OCI-LY1 (cell line): ENCODE results near the gene CORO1C.

ENCODE experiments used
- H2AFZ ChIP-seq: fragments of 200-600 bp; sonication (generic), shearing (Covaris generic); 2 replicates; pipeline ENCODE4 v1.6.0; 2014; ENCODE audit warnings: antibody characterized with exemption, mild to moderate bottlenecking, low read length
- H3F3A ChIP-seq: fragments of 200-600 bp; sonication (generic), shearing (Covaris generic); 2 replicates; pipeline ENCODE4 v1.6.0; 2014; ENCODE audit warnings: mild to moderate bottlenecking, antibody characterized with exemption, low read length, moderate library complexity; ENCODE audit not compliant: insufficient read depth
- H3K27ac ChIP-seq: fragments of 200-600 bp; sonication (generic); 2 replicates; pipeline ENCODE4 v1.5.1; 2014; ENCODE audit warnings: low read length, mixed run types, mild to moderate bottlenecking, low read depth; ENCODE audit not compliant: poor library complexity, severe bottlenecking
- H3K27me3 ChIP-seq: fragments of 200-600 bp; sonication (generic); 2 replicates; pipeline ENCODE4 v1.6.0; 2014; ENCODE audit warnings: antibody characterized with exemption, mild to moderate bottlenecking, low read length, moderate library complexity; ENCODE audit not compliant: insufficient read depth
- H3K36me3 ChIP-seq: fragments of 200-600 bp; sonication (generic); 2 replicates; pipeline ENCODE4 v1.6.1; 2014; ENCODE audit warnings: mild to moderate bottlenecking, antibody characterized with exemption, low read length, moderate library complexity, mixed read lengths; ENCODE audit not compliant: insufficient read depth
- H3K4me1 ChIP-seq: fragments of 200-600 bp; sonication (generic); 2 replicates; pipeline ENCODE4 v1.5.1; 2014; ENCODE audit warnings: mild to moderate bottlenecking, low read length, moderate library complexity; ENCODE audit not compliant: insufficient read depth, severe bottlenecking
- H3K4me2 ChIP-seq: fragments of 200-600 bp; sonication (generic), shearing (Covaris generic); 2 replicates; pipeline ENCODE4 v1.6.1; 2014; ENCODE audit warnings: low read length
- H3K4me3 ChIP-seq: fragments of 200-600 bp; sonication (generic); 2 replicates; pipeline ENCODE4 v1.5.1; 2014; ENCODE audit warnings: low read length, low read depth, mild to moderate bottlenecking, mixed read lengths; ENCODE audit not compliant: poor library complexity, severe bottlenecking
- H3K79me2 ChIP-seq: fragments of 200-600 bp; shearing (Covaris generic); 2 replicates; pipeline ENCODE4 v1.6.1; 2016; ENCODE audit warnings: mixed run types, low read length, mixed read lengths; ENCODE audit not compliant: insufficient read depth
- H3K9ac ChIP-seq: fragments of 200-600 bp; sonication (generic), shearing (Covaris generic); 2 replicates; pipeline ENCODE4 v1.6.1; 2014; ENCODE audit warnings: mild to moderate bottlenecking, low read length, mixed read lengths
- H3K9me2 ChIP-seq: fragments of 200-600 bp; sonication (generic), shearing (Covaris generic); 2 replicates; pipeline ENCODE4 v1.6.1; 2014; ENCODE audit warnings: low read depth, mild to moderate bottlenecking, low read length, mixed read lengths
- H3K9me3 ChIP-seq: fragments of 200-600 bp; shearing (Covaris generic); 2 replicates; pipeline ENCODE4 v1.6.1; 2014; ENCODE audit warnings: low read length, mixed read lengths
- H4K20me1 ChIP-seq: fragments of 200-600 bp; sonication (generic), shearing (Covaris generic); 2 replicates; pipeline ENCODE4 v1.6.0; 2016; ENCODE audit warnings: mild to moderate bottlenecking, low read length; ENCODE audit not compliant: insufficient read depth
- CTCF ChIP-seq: fragments of 200-600 bp; sonication (generic), shearing (Covaris generic); IDR thresholded peaks from 2 replicates; pipeline ENCODE4 v1.5.1; 2017; ENCODE audit warnings: mild to moderate bottlenecking, antibody characterized with exemption, low read length, moderate library complexity, mixed read lengths
- EZH2 ChIP-seq: fragments of 200-600 bp; sonication (generic), shearing (Covaris generic); IDR thresholded peaks from 2 replicates; pipeline ENCODE4 v1.8.0; 2017; ENCODE audit warnings: borderline replicate concordance, mixed run types, mild to moderate bottlenecking, antibody characterized with exemption, low read length, moderate library complexity, mixed read lengths

CORO1C gene

DNA sequence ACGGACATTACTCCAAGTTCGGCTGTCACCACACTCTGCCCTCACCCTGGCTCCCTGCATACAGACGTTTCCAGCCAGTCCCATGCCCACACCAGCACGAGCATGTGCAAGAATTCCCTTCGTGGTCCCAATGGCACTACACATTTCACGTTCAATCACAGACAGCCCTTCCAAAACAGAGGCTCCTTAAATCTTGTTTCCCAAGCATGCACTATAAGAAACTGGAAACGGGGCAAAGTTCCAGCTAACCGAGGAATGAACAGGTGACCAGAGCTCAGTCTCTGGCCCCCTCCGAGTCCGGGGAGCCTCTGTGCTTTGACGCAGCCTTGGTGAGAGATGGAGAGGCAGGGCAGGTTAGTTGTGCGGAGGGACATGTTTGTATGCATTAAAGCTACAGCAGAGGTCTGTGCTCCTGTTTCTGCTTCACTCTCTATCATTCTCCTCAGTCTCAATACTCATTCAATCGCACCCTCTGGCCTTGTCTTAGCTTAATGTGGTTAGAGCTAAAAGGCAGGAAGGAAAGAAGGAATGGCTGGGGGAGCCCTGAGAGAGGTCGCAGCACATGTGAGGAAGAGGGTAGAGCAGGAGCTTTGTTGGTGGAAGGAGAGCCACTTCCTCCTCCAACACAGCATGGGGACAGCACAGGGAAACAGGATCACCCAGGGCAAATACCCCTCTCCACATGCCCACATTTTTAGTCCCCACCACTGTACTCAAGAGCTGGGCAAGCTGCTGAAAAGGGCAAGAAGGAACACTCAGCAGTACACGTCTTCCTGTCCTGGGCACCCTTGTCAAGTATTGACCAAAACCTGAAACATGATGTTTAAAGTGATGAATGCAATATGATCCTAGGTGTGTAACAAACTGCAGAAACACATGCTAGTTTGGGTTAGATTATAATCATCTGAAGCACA is 85.4 kb downstream of the CORO1C start:
- Histone ChIP-seq H3K4me2 (no peak overlapping the region), H2AFZ (no peak overlapping the region), H3K9me3 (no peaks in the 10 kb centered on the region), H3K9me2 (no peaks in the 10 kb centered on the region), H3K4me3 (no peak overlapping the region), H3K27ac (no peak overlapping the region), H4K20me1 (no peaks in the 10 kb centered on the region), H3K9ac (no peak overlapping the region), H3K79me2 (no peaks in the 10 kb centered on the region), H3K27me3 (no peaks in the 10 kb centered on the region), H3F3A (no peaks in the 10 kb centered on the region), H3K4me1 (peaks cover 20% of the 10 kb centered on the region), H3K36me3 (peaks cover 14% of the 10 kb centered on the region; the same call in 1 of the 2 replicates)
- TF ChIP-seq EZH2 (no peak), CTCF (no peak)

DNA sequence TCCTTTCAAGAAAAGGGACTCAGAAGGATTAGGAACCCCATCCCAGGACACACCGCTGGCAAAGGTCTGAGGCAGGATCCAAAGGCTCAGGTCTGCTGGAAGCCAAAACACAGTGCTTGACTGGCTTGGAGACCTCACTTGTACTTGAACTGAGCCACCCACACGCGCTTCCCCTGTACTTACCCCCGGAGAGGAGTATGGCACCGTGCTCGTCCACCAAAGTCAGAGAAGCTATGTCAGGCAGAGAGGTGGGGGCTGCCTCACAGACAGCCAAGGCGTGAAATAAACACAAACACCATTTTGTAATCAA is 86.6 kb downstream of the CORO1C start:
- Histone ChIP-seq H3K4me2 (no peak overlapping the region), H3K9ac (no peak overlapping the region), H3K9me2 (no peaks in the 10 kb centered on the region), H4K20me1 (no peaks in the 10 kb centered on the region), H3K79me2 (no peaks in the 10 kb centered on the region), H3K36me3 (peaks cover 14% of the 10 kb centered on the region; the same call in 1 of the 2 replicates), H3K27me3 (no peaks in the 10 kb centered on the region), H3K9me3 (no peaks in the 10 kb centered on the region), H3K4me1 (peaks cover 32% of the 10 kb centered on the region), H3K27ac (no peak overlapping the region), H3F3A (no peaks in the 10 kb centered on the region), H3K4me3 (no peak overlapping the region), H2AFZ (no peak overlapping the region)
- TF ChIP-seq CTCF (no peak), EZH2 (no peak)

GRCh38 chr12:108643941-108644810 is 87.1 kb downstream of the CORO1C start:
- TF ChIP-seq CTCF (no peak), EZH2 (no peak)
- Histone ChIP-seq H3K9ac (no peak overlapping the region), H3K4me1 (peaks cover 38% of the 10 kb centered on the region), H3K9me2 (no peaks in the 10 kb centered on the region), H3K36me3 (peaks cover 16% of the 10 kb centered on the region; the same call in 1 of the 2 replicates), H3K4me3 (no peak overlapping the region), H3K79me2 (no peaks in the 10 kb centered on the region), H3K27me3 (no peaks in the 10 kb centered on the region), H3K4me2 (no peak overlapping the region), H3K9me3 (no peaks in the 10 kb centered on the region), H3F3A (no peaks in the 10 kb centered on the region), H2AFZ (no peak overlapping the region), H4K20me1 (no peaks in the 10 kb centered on the region), H3K27ac (no peak overlapping the region)
